ENCODE data around the gene TRMT61B. TPM values are rescaled to one million over a fixed set of nuclear protein-coding genes. Genes with fewer than 3 reads are reported as not detected.

Gene TRMT61B
- polyA plus RNA-seq (2012; ENCODE audit: insufficient read depth, insufficient read length, low read depth), result 8.8 TPM

DNA sequence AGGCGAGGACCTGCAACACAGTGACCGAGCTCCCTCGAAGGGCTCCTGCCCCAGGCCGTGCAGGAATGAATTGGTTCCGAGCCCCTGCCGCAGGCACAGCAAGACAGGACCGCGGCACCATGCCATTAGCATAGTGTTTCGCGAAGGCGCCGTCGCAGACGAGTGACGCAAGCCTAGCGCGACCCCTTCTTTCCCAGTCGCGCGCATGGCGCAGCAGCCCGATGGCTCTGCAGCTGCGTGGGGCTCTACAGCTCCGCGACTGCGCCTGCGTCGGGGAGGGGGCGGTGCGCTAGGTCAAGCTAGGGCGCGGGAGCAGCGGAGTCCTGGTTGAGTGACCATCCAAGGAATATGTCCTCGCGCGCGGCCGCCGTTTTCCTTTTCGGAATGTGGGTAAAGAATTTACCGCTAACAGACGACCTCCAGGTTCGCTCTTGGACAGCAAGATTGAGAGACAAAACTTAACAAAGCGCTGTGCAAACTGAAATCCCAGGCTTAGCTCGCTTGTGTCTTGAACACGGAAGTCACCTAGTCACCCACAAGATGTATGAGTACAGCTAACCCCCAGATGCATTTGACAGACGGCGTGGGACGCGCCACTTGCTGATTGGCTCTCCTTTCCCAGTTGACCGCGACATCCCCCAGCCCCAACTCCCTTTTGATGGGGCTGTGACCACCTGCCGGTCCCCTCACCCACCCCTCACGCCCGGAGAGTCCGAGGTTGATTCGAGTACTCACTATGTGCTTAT is at the start of gene TRMT61B:
TSS of gene TRMT61B (minus strand) at position 164 of the 746 bp plus-strand sequence. CDS start at position 132, 32 bp downstream.
- Histone ChIP-seq H3K36me3 (no peaks in the 10 kb centered on the region), H3K9me3 (no peaks in the 10 kb centered on the region), H3K4me3 (ENCODE audit: low read depth, low read length) (peak within 1 kb of the TSS; percentile 100), H3K27me3 (peaks cover 10% of the 10 kb centered on the region), H3K4me1 (no peaks in the 10 kb centered on the region)
- peak; percentile 98 for DNase-seq
- TF ChIP-seq, protein P1, sequence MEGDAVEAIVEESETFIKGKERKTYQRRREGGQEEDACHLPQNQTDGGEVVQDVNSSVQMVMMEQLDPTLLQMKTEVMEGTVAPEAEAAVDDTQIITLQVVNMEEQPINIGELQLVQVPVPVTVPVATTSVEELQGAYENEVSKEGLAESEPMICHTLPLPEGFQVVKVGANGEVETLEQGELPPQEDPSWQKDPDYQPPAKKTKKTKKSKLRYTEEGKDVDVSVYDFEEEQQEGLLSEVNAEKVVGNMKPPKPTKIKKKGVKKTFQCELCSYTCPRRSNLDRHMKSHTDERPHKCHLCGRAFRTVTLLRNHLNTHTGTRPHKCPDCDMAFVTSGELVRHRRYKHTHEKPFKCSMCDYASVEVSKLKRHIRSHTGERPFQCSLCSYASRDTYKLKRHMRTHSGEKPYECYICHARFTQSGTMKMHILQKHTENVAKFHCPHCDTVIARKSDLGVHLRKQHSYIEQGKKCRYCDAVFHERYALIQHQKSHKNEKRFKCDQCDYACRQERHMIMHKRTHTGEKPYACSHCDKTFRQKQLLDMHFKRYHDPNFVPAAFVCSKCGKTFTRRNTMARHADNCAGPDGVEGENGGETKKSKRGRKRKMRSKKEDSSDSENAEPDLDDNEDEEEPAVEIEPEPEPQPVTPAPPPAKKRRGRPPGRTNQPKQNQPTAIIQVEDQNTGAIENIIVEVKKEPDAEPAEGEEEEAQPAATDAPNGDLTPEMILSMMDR (IDR thresholded peaks at IDR 0.05; ENCODE audit: low read depth, low read length), result no peak

GRCh38 chr2:28915939-28916338 is 45.8 kb upstream of the TRMT61B start:
- TF ChIP-seq, protein P1 (IDR thresholded peaks at IDR 0.05; ENCODE audit: low read depth, low read length), result no peak
- peaks cover 89% of the 10 kb centered on the region for H3K36me3 ChIP-seq
- no peak for DNase-seq

GRCh38 chr2:28909655-28910353 is 39.7 kb upstream of the TRMT61B start:
- H3K36me3 ChIP-seq, result peaks cover 93% of the 10 kb centered on the region
- no peaks in the 10 kb centered on the region for H3K27me3 ChIP-seq

More at GRCh38 chr2:28915939-28916338, 45.8 kb upstream of the TRMT61B start:
- H3K27me3 ChIP-seq, result no peaks in the 10 kb centered on the region
- H3K9me3 ChIP-seq, result no peaks in the 10 kb centered on the region
- no peaks in the 10 kb centered on the region for H3K4me1 ChIP-seq
- H3K4me3 ChIP-seq (ENCODE audit: low read depth, low read length), result no peak overlapping the region

DNA sequence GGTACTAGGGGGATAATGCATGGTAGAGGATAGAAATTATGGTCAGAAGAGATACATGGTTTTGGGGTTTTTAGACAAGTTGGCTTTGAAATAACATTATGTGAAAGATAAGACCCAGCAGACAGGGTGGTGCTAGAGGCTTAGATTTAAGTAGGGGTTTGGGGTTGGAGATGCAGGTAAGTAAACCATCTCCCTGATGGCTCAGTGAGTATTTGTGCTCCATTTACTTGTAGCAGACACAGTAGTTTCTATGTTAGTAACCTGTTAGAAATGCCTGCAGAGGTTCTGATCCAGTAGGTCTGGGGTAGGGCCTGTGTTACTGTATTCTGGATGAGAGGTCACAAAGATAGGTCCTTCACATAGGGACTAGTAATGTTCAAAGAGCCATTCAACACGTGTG is 38.1 kb upstream of the TRMT61B start:
- Histone ChIP-seq H3K36me3 (peaks cover 92% of the 10 kb centered on the region), H3K4me3 (ENCODE audit: low read depth, low read length) (no peak overlapping the region), H3K9me3 (no peaks in the 10 kb centered on the region), H3K27me3 (no peaks in the 10 kb centered on the region), H3K4me1 (no peaks in the 10 kb centered on the region)
- TF ChIP-seq, protein P1 (IDR thresholded peaks at IDR 0.05; ENCODE audit: low read depth, low read length), result no peak
- no peak for DNase-seq

More at GRCh38 chr2:28909655-28910353, 39.7 kb upstream of the TRMT61B start:
- no peak for DNase-seq
- TF ChIP-seq, protein P1 (IDR thresholded peaks at IDR 0.05; ENCODE audit: low read depth, low read length), result no peak
- Histone ChIP-seq H3K4me3 (ENCODE audit: low read depth, low read length) (no peak overlapping the region), H3K4me1 (no peaks in the 10 kb centered on the region), H3K9me3 (no peaks in the 10 kb centered on the region)

- no peaks in the 10 kb centered on the region for H3K4me1 ChIP-seq
- peaks cover 92% of the 10 kb centered on the region for H3K36me3 ChIP-seq
- no peak overlapping the region for H3K4me3 ChIP-seq (ENCODE audit: low read depth, low read length)
Measured at GRCh38 chr2:28906821-28907220, 36.7 kb upstream of the TRMT61B start.

More at GRCh38 chr2:28906821-28907220, 36.7 kb upstream of the TRMT61B start:
- TF ChIP-seq, protein P1 (IDR thresholded peaks at IDR 0.05; ENCODE audit: low read depth, low read length), result no peak
- Histone ChIP-seq H3K27me3 (no peaks in the 10 kb centered on the region), H3K9me3 (no peaks in the 10 kb centered on the region)
- DNase-seq, result no peak

Measured in BE2C (cell line).